GM18909 (cell line): ENCODE results near the gene GPHN.

Experiments used
- ATAC-seq: cut with Tn5 transposase; IDR thresholded peaks from one replicate; pipeline ENCODE4 v1.9.1; 2021; ENCODE audit warnings: mild to moderate bottlenecking; ENCODE audit not compliant: unreplicated experiment, poor library complexity

Gene GPHN

GRCh38 chr14:67129768-67130167 is 621.8 kb downstream of the GPHN start:
- ATAC-seq: no peak

- ATAC-seq: no peak
Observed at GRCh38 chr14:67131691-67132090, 623.7 kb downstream of the GPHN start.

GRCh38 chr14:67133144-67133543 is 625.2 kb downstream of the GPHN start:
- no peak for ATAC-seq

GRCh38 chr14:67133595-67134441 is 625.9 kb downstream of the GPHN start:
- no peak for ATAC-seq

- ATAC-seq: no peak
Observed at GRCh38 chr14:67137744-67138371, 629.9 kb downstream of the GPHN start.

GRCh38 chr14:67140556-67140955 is 632.6 kb downstream of the GPHN start:
- ATAC-seq: no peak

GRCh38 chr14:67141146-67141900 is 633.4 kb downstream of the GPHN start:
- no peak for ATAC-seq

- ATAC-seq: no peak
Observed at GRCh38 chr14:67151082-67151666, 643.2 kb downstream of the GPHN start.

GRCh38 chr14:67158566-67158965 is 650.6 kb downstream of the GPHN start:
- no peak for ATAC-seq

GRCh38 chr14:67162385-67162784 is 654.4 kb downstream of the GPHN start:
- ATAC-seq: no peak

- no peak for ATAC-seq
Observed at GRCh38 chr14:67166450-67166853, 658.5 kb downstream of the GPHN start.

GRCh38 chr14:67167420-67168109 is 659.6 kb downstream of the GPHN start:
- no peak for ATAC-seq

- ATAC-seq: no peak
Observed at GRCh38 chr14:67168110-67168441, 660.1 kb downstream of the GPHN start.

- no peak for ATAC-seq
Observed at GRCh38 chr14:67170660-67171059, 662.7 kb downstream of the GPHN start.

- ATAC-seq: no peak
Observed at GRCh38 chr14:67172056-67172455, 664.1 kb downstream of the GPHN start.

- ATAC-seq: no peak
Observed at GRCh38 chr14:67172520-67172919, 664.6 kb downstream of the GPHN start.

- ATAC-seq: no peak
Observed at GRCh38 chr14:67173719-67174118, 665.8 kb downstream of the GPHN start.

- no peak for ATAC-seq
Observed at GRCh38 chr14:67186172-67186768, 678.3 kb downstream of the GPHN start.

- no peak for ATAC-seq
Observed at GRCh38 chr14:67186789-67187584, 679.0 kb downstream of the GPHN start.
